Measurements from ENCODE around the gene PLCG2.
"Not testable (repeated sequence)": the region's sequence is repeated elsewhere in the genome, so short reads cannot be mapped to it uniquely, and the experiment has no call there.

The PLCG2 gene

GRCh38 chr16:81850197-81850944 is 71.3 kb downstream of the PLCG2 start:
- no peak for DNase-seq

- DNase-seq = no peak
Observed at GRCh38 chr16:81852347-81852746, 73.3 kb downstream of the PLCG2 start.

GRCh38 chr16:81855552-81856153 is 76.6 kb downstream of the PLCG2 start:
- no peak for DNase-seq

GRCh38 chr16:81860287-81861266 is 81.5 kb downstream of the PLCG2 start:
- DNase-seq = no peak

- DNase-seq = no peak
Observed at GRCh38 chr16:81861503-81861902, 82.4 kb downstream of the PLCG2 start.

- DNase-seq = no peak
Observed at GRCh38 chr16:81861915-81862314, 82.8 kb downstream of the PLCG2 start.

- DNase-seq = no peak
Observed at GRCh38 chr16:81863630-81864352, 84.7 kb downstream of the PLCG2 start.

- peak; percentile 8 for DNase-seq
Observed at GRCh38 chr16:81864646-81865382, 85.7 kb downstream of the PLCG2 start.

GRCh38 chr16:81866820-81867440 is 87.8 kb downstream of the PLCG2 start:
- no peak for DNase-seq

GRCh38 chr16:81868057-81868748 is 89.1 kb downstream of the PLCG2 start:
- DNase-seq = no peak

- no peak for DNase-seq
Observed at GRCh38 chr16:81869326-81869725, 90.2 kb downstream of the PLCG2 start.

- DNase-seq = no peak
Observed at GRCh38 chr16:81873206-81873605, 94.1 kb downstream of the PLCG2 start.

- peak; percentile 61 for DNase-seq
Observed at GRCh38 chr16:81873843-81874752, 95.0 kb downstream of the PLCG2 start.

- no peak for DNase-seq
Observed at GRCh38 chr16:81875461-81875860, 96.4 kb downstream of the PLCG2 start.

GRCh38 chr16:81876273-81876900 is 97.3 kb downstream of the PLCG2 start:
- no peak for DNase-seq

GRCh38 chr16:81877490-81877889 is 98.4 kb downstream of the PLCG2 start:
- DNase-seq = not testable (repeated sequence)

GRCh38 chr16:81878529-81878928 is 99.4 kb downstream of the PLCG2 start:
- DNase-seq = no peak

GRCh38 chr16:81879625-81880024 is 100.5 kb downstream of the PLCG2 start:
- DNase-seq = peak; percentile 24

GRCh38 chr16:81880816-81881215 is 101.7 kb downstream of the PLCG2 start:
- no peak for DNase-seq
